Effector memory CD4-positive, alpha-beta T cell (primary cell): ENCODE data around the gene SARS2.

Source experiments
- DNase-seq, 3 donors: peaks; one replicate each; pipeline ENCODE4 v3.0.0-alpha.2; 2020
- H3K27ac ChIP-seq: 2 replicates; pipeline ENCODE4 v1.7.0; 2013; ENCODE audit warnings: mild to moderate bottlenecking, low read length, moderate library complexity; ENCODE audit not compliant: insufficient read depth, poor library complexity, severe bottlenecking
- H3K27me3 ChIP-seq: replicated peaks from 2 replicates; pipeline ENCODE4 v1.7.0; 2013; ENCODE audit warnings: mild to moderate bottlenecking, low read length; ENCODE audit not compliant: insufficient read depth, control insufficient read depth, poor library complexity, severe bottlenecking
- H3K36me3 ChIP-seq: 2 replicates; pipeline ENCODE4 v1.7.0; 2013; ENCODE audit warnings: mild to moderate bottlenecking, low read length, moderate library complexity; ENCODE audit not compliant: control insufficient read depth, insufficient read depth
- H3K4me1 ChIP-seq: 2 replicates; pipeline ENCODE4 v1.7.0; 2013; ENCODE audit warnings: low read length, mild to moderate bottlenecking; ENCODE audit not compliant: control insufficient read depth, insufficient read depth, poor library complexity, severe bottlenecking
- H3K4me3 ChIP-seq: 2 replicates; pipeline ENCODE4 v1.7.0; 2013; ENCODE audit warnings: low read length, low read depth, mild to moderate bottlenecking; ENCODE audit not compliant: insufficient read depth, poor library complexity, severe bottlenecking
- H3K9me3 ChIP-seq: 2 replicates; pipeline ENCODE4 v1.7.0; 2013; ENCODE audit warnings: mild to moderate bottlenecking, low read length, moderate library complexity; ENCODE audit not compliant: control insufficient read depth

SARS2 gene

DNA sequence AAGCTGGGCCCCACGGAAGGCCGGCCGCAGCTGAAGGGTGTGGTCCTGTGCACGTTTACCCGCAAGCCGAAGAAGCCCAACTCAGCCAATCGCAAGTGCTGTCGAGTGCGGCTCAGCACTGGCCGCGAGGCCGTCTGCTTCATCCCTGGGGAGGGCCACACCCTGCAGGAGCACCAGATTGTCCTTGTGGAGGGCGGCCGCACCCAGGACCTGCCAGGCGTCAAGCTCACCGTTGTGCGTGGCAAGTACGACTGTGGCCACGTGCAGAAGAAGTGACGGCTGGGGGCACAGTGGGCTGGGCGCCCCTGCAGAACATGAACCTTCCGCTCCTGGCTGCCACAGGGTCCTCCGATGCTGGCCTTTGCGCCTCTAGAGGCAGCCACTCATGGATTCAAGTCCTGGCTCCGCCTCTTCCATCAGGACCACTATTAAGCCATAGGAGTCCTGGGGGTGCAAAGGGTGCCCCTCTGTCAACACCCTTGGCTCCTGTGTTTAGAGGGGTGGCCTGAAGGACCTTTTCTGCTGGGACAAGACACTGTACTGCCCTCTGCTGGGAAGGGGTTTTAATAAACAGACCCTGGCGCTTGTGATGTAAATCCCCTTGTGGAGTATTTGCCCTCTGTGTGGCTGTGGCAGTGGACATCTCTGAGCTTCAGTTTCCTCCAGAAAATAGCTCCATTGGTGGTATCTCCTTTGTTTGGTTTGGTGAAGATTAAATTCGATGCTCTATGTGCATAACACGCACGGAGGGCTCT, 2.0 kb upstream of the SARS2 start:
- H3K27me3 ChIP-seq = no peaks in the 10 kb centered on the region
- H3K27ac ChIP-seq = no peak overlapping the region
- peaks cover 7% of the 10 kb centered on the region for H3K36me3 ChIP-seq
- DNase-seq = no peak
- no peaks in the 10 kb centered on the region for H3K9me3 ChIP-seq
- H3K4me3 ChIP-seq = no peak overlapping the region
- H3K4me1 ChIP-seq = peaks cover 20% of the 10 kb centered on the region

DNA sequence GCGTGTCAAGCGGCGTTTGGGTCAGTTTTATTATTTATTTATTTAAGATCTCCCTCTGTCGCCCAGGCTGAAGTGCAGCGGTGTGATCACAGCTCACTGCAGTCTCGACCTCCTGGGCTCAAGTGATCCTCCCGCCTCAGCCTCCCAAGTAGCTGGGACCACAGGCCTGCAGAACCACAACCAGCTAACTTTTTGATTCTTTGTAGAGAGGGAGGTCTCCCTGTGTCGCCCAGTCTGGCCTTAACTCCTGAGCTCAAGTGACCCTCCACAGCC, 894 bp upstream of the SARS2 start:
- Histone ChIP-seq H3K4me1 (peaks cover 20% of the 10 kb centered on the region), H3K27me3 (no peaks in the 10 kb centered on the region), H3K36me3 (peaks cover 7% of the 10 kb centered on the region), H3K27ac (peak overlapping the region; percentile 89), H3K4me3 (peak overlapping the region; percentile 78), H3K9me3 (no peaks in the 10 kb centered on the region)
- DNase-seq = no peak

DNA sequence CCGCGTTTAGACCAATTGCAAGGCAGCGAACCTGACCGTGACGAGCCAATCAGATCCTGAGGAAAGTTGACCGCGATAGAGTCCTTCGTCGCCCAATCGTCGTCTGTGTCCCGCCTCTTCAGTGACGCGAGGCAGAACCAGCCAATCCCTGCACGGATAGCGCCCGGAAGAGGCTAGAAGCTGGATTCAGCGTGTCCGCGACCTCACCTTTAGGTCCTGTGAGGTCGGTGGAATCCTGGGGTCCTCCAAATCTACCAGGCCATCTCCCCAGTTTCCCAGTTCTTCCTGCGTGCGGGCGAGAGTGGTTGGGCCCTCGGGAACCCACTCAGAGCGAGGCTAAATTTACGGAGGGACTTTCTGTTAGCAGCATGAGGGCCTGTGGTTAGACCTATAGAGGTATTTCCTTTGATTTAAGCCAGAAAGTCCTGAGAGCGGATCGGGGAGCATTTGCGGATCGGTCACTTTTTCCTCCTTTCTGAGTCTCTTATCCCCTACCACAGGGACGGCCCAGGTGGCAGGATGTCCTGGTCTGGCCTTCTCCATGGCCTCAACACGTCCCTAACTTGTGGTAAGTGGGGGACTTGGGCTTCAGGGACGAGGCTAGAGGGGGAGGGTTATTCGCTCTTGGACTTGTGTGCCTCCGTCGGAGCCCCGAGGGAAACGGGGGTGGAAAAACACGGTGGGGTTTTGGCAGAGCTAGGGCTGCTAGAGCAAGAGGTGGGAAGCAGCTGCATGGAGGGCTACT, 385 bp upstream of the SARS2 start, which contains the start of gene MRPS12:
Gene MRPS12 (plus strand): TSS at position 169 of the 745 bp plus-strand sequence. CDS start 351 bp downstream, at position 520.
- Histone ChIP-seq H3K9me3 (no peaks in the 10 kb centered on the region), H3K4me3 (peak within 1 kb of the TSS; percentile 78), H3K36me3 (peaks cover 7% of the 10 kb centered on the region), H3K27ac (peak within 1 kb of the TSS; percentile 89), H3K27me3 (no peaks in the 10 kb centered on the region), H3K4me1 (peaks cover 20% of the 10 kb centered on the region)
- DNase-seq = peak; percentile 96 to 98 (median 97)

DNA sequence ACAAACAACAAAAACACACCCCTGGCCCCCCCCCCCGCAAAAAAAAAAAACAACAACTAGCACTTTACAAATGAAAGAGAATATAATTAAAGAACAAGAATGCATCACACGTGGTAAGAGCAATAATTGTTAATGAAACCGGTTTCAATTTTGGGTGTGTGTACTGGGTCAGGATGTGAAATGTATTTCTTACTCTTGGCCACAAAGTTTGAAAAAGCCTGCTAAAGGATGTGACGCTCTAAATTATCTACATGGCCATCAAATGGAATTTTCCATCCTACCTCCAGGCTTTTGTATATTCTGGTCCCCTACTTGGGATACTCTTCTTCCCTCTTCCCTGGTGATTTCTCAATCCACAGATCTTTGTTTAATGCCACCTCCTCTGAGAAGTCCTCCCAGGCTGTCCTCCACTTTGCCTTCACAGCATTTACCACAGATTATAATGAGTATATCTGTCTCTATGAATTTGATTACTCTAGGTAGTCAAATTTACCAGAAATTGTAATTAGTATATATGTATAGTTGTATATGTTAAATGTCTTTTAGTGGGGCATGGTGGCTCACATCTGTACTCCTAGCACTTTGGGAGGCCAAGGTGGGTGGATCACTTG, 2.1 kb downstream of the SARS2 start:
- H3K9me3 ChIP-seq = no peaks in the 10 kb centered on the region
- no peaks in the 10 kb centered on the region for H3K27me3 ChIP-seq
- DNase-seq = no peak
- no peak overlapping the region for H3K4me3 ChIP-seq
- H3K27ac ChIP-seq = no peak overlapping the region
- peaks cover 18% of the 10 kb centered on the region for H3K36me3 ChIP-seq
- peaks cover 20% of the 10 kb centered on the region for H3K4me1 ChIP-seq

DNA sequence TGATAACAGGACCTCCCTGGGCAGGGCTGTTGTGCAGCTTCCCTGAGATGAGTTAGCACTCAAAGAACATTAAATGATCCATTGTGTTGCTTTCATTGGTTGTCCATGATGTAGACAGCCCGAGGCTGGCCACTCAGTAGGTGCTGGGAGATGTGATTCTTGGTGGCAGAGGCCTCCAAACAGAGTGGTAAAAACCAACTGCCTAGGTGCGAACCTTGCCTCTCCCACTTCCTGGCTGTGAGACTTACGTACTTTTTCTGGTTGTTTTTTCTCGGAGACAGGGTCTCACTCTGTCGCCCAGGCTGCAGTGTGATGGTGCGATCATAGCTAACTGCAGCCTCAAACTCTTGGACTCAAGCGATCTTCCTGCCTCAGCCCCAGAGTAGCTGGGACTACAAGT, 6.2 kb downstream of the SARS2 start:
- Histone ChIP-seq H3K4me1 (no peaks in the 10 kb centered on the region), H3K4me3 (no peak overlapping the region), H3K36me3 (peaks cover 11% of the 10 kb centered on the region), H3K9me3 (no peaks in the 10 kb centered on the region), H3K27ac (no peak overlapping the region), H3K27me3 (no peaks in the 10 kb centered on the region)
- DNase-seq = no peak

DNA sequence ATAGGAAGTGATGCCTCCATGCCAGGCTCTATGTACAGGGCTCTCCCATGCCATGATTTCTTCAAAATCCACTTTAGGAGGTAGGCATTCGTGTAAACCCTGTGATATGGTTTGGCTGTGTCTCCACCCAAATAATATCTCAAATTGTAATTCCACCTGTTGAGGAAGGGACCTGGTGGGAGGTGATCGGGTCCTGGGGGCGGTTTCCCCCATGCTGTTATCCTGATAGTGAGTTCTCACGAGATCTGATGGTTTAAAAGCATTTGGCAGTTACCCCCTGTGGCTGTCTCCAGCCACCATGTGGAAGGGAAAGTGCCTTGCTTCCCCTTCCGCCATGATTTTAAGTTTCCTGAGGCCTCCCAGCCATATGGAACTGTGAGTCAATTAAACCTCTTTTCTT, 8.1 kb downstream of the SARS2 start:
- no peak overlapping the region for H3K4me3 ChIP-seq

DNA sequence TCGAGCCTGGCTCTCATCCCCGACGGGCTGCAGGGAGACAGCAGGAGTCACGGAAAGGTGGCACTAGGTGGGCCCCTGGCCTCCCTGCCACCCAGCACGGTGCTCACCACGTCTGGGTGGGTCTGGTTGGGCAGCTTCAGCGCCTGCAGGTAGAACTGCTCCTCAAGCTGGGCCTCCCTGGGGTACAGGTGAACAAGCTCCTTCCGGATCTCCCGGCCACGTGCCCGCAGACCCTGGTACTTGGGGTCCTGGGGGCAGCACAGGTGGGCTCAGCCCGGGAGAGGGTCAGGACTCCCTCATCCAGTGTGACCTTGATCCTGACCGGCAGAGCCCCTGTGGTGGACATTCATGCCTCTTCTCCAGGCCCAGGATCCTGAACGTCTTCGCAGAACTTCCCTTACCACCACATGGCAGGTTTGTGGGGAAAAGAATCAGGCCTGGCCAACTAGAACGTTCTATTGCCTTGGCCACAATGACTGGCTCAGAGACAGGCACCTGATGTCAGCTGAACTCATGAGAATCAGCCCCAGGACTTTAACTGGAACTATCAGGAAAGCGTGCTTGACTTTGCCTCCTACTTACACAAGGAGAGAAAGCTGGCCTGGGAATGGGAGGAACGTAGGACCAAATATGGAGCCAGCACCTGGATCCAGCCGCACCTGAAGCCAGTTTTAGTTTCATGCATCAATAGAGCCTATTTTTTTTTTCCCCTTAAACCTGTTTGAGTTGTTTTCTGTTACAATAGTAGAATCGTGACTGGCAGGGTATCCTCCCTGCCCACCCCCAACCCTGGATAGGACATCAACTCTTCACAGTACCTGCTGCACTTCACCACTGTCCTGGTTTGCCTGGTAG, 8.9 kb downstream of the SARS2 start:
- no peak for DNase-seq
- Histone ChIP-seq H3K27ac (no peak overlapping the region), H3K9me3 (no peaks in the 10 kb centered on the region), H3K4me1 (no peaks in the 10 kb centered on the region), H3K4me3 (no peak overlapping the region), H3K27me3 (no peaks in the 10 kb centered on the region), H3K36me3 (peaks cover 11% of the 10 kb centered on the region)

More for the DNA sequence above, 8.1 kb downstream of the SARS2 start:
- Histone ChIP-seq H3K36me3 (peaks cover 11% of the 10 kb centered on the region), H3K27me3 (no peaks in the 10 kb centered on the region), H3K9me3 (no peaks in the 10 kb centered on the region), H3K27ac (no peak overlapping the region), H3K4me1 (no peaks in the 10 kb centered on the region)
- no peak for DNase-seq

DNA sequence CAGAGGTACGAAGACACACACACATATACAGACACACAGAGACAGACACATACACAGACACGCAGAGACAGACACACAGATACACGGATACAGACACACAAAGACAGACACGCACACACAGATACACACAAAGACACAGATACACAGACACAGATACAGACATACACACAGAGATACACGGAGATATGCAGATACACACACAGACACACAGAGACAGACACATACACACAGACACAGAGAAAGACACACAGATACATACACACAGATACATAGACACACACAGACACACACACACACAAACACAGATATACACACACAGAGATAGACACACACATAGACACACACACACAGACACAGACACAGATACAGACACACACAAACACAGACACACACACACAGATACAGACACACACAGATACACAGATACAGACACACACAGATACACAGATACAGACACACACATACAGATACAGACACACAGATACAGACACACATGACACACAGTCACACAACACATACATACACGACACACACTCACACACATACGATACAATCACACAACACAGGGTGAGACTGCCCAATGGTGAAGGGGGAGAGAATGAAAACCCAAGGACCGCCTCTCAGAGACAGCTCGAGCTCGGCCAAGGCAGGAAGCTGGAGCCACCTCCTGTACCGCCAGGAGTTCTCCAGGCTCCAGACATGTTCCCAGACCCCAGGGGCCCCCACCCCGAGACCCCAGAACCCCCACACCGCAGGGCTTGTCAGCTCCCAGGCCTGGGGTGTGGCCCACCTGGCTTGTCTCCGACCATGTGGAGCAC, 9.8 kb downstream of the SARS2 start:
- Histone ChIP-seq H3K4me1 (no peaks in the 10 kb centered on the region), H3K36me3 (peaks cover 10% of the 10 kb centered on the region), H3K4me3 (no peak overlapping the region), H3K27ac (no peak overlapping the region), H3K27me3 (no peaks in the 10 kb centered on the region), H3K9me3 (no peaks in the 10 kb centered on the region)
- no peak for DNase-seq
